ENCODE results near the gene GPR17. TPM values are rescaled to one million over a fixed set of nuclear protein-coding genes. Genes with fewer than 3 reads are reported as not detected.

Gene GPR17
- total and polyA plus RNA-seq, 12 donors, result 0.11 to 2.0 (median 0.35) TPM; not detected in 8

DNA sequence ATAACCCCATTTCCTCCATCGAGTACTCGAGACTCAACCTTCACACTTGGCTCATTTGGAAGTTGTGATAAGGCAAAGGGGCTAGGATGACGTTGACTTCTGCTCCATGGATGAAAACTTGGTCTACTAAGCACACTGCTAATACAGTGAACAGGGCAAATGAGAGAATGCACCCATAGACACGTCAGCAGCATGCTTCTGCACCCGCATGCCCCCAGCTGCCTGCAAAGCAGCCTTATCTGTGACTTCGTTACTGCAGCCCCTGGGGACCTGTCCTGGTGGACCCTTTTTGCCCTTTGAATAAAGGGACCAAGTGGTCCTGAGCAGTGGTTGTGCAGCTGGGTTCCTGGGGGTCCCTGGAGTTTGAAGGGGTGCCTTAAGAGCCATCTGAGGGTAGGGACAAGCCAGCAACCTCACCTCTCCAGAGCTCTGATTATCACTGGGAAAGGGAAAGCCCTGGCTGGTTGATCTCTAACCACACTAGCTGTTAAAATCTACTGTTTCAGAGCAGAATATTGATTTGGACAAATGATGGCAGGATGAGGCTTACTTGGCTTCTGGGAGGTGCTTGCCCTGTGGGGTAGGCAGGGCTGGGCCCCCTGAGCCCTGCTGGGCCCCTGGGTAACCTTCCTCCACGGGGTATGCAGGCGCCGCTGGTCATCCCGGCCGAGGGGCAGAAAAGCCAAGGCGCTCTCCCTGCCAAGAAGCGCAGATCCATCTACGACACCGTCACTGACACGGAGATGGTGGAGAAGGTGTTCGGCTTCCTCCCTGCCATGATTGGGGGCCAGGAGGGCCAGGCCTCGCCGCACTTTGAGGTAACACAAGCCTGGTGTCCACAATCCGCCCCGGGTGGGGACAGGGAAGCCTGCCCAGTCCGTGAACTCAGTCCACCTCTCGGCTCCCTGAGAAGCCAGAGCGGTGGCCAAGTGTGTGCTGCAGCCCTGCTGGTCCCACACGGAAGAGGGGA, 37.6 kb upstream of the GPR17 start:
- WGBS, 4 donors, result 77 to 88% (median 84%) methylated on average over 15 to 25 of the region's 25 CpGs
- DNase-seq, result peak in 2 of 7 donors; percentile 11 to 31
- Histone ChIP-seq H3K4me1 (replicated peaks in 1 of 2) (no peaks in the 10 kb centered on the region), H3K9me3 (replicated peaks in 1 of 3) (peaks cover 0 to under 1% (median 0%) of the 10 kb centered on the region in 3 donors), H3K27ac (no peak overlapping the region), H3K36me3 (replicated peaks in 1 of 2) (no peaks in the 10 kb centered on the region), H3K4me3 (no peak overlapping the region), H3K27me3 (no peaks in the 10 kb centered on the region)
- intact Hi-C loops (cut with DNase I), result no loop called here
- TF ChIP-seq, protein P1, sequence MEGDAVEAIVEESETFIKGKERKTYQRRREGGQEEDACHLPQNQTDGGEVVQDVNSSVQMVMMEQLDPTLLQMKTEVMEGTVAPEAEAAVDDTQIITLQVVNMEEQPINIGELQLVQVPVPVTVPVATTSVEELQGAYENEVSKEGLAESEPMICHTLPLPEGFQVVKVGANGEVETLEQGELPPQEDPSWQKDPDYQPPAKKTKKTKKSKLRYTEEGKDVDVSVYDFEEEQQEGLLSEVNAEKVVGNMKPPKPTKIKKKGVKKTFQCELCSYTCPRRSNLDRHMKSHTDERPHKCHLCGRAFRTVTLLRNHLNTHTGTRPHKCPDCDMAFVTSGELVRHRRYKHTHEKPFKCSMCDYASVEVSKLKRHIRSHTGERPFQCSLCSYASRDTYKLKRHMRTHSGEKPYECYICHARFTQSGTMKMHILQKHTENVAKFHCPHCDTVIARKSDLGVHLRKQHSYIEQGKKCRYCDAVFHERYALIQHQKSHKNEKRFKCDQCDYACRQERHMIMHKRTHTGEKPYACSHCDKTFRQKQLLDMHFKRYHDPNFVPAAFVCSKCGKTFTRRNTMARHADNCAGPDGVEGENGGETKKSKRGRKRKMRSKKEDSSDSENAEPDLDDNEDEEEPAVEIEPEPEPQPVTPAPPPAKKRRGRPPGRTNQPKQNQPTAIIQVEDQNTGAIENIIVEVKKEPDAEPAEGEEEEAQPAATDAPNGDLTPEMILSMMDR (IDR thresholded peaks at IDR 0.05), result no peak
- no peak for TF ChIP-seq POLR2A (IDR thresholded peaks at IDR 0.05)

DNA sequence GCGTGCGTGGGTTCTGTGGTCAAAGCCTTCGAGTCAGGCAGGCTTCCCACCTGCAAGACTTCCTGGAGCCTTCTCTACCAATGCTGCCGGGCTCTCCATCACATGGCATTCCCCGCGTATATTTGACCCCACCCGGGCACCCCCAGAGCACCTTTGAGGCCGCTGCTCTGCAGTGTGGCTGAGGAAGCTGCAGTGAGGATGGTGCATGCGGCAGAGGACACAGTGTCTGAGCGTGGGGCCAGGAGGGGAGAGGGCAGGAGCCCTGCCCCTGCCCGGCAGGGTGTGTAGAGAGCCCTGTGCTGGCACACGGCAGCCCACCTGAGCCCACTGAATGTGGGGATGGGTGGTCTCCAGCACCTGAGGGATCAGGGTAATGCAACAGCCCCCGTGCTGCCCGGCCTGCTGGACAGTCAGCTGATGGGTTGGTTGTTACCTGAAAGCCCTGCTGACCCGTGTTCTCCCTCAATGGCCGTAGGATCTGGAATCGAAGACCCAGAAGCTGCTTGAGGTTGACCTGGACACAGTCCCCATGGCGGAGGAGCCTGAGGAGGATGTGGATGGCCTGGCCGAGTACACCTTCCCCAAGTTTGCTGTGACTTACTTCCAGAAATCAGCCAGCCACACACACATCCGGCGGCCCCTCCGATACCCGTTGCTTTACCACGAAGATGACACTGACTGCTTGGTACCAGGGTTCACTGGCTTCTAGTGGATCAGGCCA, 36.8 kb upstream of the GPR17 start:
- Histone ChIP-seq H3K36me3 (replicated peaks in 1 of 2) (no peaks in the 10 kb centered on the region), H3K27me3 (no peaks in the 10 kb centered on the region), H3K4me3 (no peak overlapping the region), H3K4me1 (replicated peaks in 1 of 2) (no peaks in the 10 kb centered on the region), H3K9me3 (replicated peaks in 1 of 3) (peaks cover 0 to 4% (median 0%) of the 10 kb centered on the region in 3 donors), H3K27ac (no peak overlapping the region)
- no peak for TF ChIP-seq POLR2A (IDR thresholded peaks at IDR 0.05)
- TF ChIP-seq, protein P1 (IDR thresholded peaks at IDR 0.05), result no peak
- DNase-seq, result peak in 2 of 7 donors; percentile 9 to 13
- WGBS, 4 donors, result 80 to 88% (median 87%) methylated on average over 13 to 24 of the region's 24 CpGs
- intact Hi-C loops (cut with DNase I), result no loop called here

DNA sequence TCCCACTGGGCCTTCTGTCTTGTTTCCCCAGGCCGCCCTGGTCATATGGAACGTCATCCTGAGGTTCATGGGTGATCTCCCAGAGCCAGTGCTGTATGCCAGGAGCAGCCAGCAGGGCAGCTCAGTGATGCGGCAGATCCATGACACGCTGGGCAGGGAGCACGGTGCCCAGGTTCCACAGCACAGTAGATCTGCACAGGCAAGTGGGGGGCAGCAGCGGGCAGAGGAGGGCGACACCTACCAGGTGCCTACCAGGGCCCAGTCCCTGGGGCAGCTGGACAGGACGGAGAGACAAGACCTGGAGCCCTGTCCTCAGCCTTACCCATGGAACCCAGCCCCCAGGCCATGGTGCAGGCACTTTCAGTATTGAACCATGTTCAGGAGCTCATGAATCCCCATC, 36.1 kb upstream of the GPR17 start:
- Histone ChIP-seq H3K9me3 (replicated peaks in 1 of 3) (peaks cover 0 to 4% (median 0%) of the 10 kb centered on the region in 3 donors), H3K4me1 (replicated peaks in 1 of 2) (no peaks in the 10 kb centered on the region), H3K36me3 (replicated peaks in 1 of 2) (no peaks in the 10 kb centered on the region), H3K4me3 (no peak overlapping the region), H3K27me3 (no peaks in the 10 kb centered on the region), H3K27ac (no peak overlapping the region)
- intact Hi-C loops (cut with DNase I), result no loop called here
- TF ChIP-seq, protein P1 (IDR thresholded peaks at IDR 0.05), result no peak
- no peak for TF ChIP-seq POLR2A (IDR thresholded peaks at IDR 0.05)
- 90 to 94% (median 91%) methylated on average over 8 of the region's 8 CpGs; no CpG with 5 or more reads in 1 of the 4 donors for WGBS, 4 donors
- peak in 2 of 7 donors; percentile 11 to 28 for DNase-seq

DNA sequence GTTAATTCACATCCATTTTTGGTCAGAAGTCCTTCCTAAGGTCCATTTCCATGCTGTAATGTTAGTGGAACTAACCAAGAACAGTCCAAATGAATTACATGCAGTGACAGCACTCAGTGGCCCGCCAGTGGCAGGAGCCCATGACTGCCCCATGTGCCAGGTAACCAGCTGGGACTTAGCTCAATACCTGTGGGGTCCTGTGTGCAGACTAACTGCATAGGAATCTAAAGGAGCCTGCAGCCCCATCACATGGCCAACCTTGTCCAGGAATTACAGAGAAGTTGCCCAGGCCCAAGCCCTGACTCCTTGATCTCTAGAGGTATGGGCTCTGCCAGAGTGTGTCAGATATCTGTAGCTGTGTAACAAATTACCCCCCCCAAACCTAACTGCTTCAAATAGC, 35.4 kb upstream of the GPR17 start:
- 75 to 96% (median 86%) methylated on average over 1 of the region's 1 CpG for WGBS, 4 donors
- no peaks in the 10 kb centered on the region for H3K4me1 ChIP-seq (replicated peaks in 1 of 2)
- peaks cover 0 to 4% (median 0%) of the 10 kb centered on the region in 3 donors for H3K9me3 ChIP-seq (replicated peaks in 1 of 3)
- intact Hi-C loops (cut with DNase I), result no loop called here
- no peak for TF ChIP-seq POLR2A (IDR thresholded peaks at IDR 0.05)
- TF ChIP-seq, protein P1 (IDR thresholded peaks at IDR 0.05), result no peak
- no peak overlapping the region for H3K4me3 ChIP-seq
- no peaks in the 10 kb centered on the region for H3K36me3 ChIP-seq (replicated peaks in 1 of 2)
- H3K27ac ChIP-seq, result no peak overlapping the region
- no peaks in the 10 kb centered on the region for H3K27me3 ChIP-seq
- DNase-seq, result peak in 1 of 7 donors; percentile 6

All from adrenal gland (tissue), 12 donors.